Uterus (tissue), 4 donors: ENCODE results near the gene FAT1. TPM values are rescaled to one million over a fixed set of nuclear protein-coding genes. Genes with fewer than 3 reads are reported as not detected.

ENCODE experiments used
- DNase-seq, 2 donors: peaks; one replicate each; pipeline ENCODE4 v3.0.0-alpha.2; 2019 to 2020
- H3K27ac ChIP-seq, 2 donors: fragments of 200-600 bp; sonication (generic); 1 replicate in 1 of 2; 2 replicates in 1 of 2; pipeline ENCODE4 v1.5.1; 2016 to 2018
- H3K27me3 ChIP-seq, 2 donors: fragments of 200-600 bp; sonication (generic); one replicate each; pipeline ENCODE4 v1.5.1; 2018 to 2019; ENCODE audit warnings: control low read depth in 1 of 2
- H3K36me3 ChIP-seq, 2 donors: fragments of 200-600 bp; sonication (generic); one replicate each; pipeline ENCODE4 v1.5.1; 2019; ENCODE audit warnings: control low read depth in 1 of 2
- H3K4me1 ChIP-seq, 2 donors: fragments of 200-600 bp; sonication (generic); one replicate each; pipeline ENCODE4 v1.5.1; 2018 to 2019; ENCODE audit warnings: control low read depth in 1 of 2
- H3K4me3 ChIP-seq, 2 donors: fragments of 200-600 bp; sonication (generic); 1 replicate in 1 of 2; 2 replicates in 1 of 2; pipeline ENCODE4 v1.5.1; 2018 to 2019; ENCODE audit warnings: mild to moderate bottlenecking in 1 of 2
- H3K9me3 ChIP-seq, 2 donors: fragments of 200-600 bp; sonication (generic); one replicate each; pipeline ENCODE4 v1.5.1; 2019; ENCODE audit warnings: control low read depth in 1 of 2
- CTCF ChIP-seq, 4 experiments: fragments of 200-600 bp in 2 of 4; fragments of 450-650 bp in 2 of 4; sonication (generic) in 2 of 4; IDR thresholded peaks; one replicate each; pipeline ENCODE4 v1.5.1; 2016 to 2019; ENCODE audit warnings: antibody characterized with exemption in 4 of 4, mild to moderate bottlenecking in 2 of 4, moderate library complexity in 1 of 4
- POLR2A ChIP-seq, 2 donors: fragments of 450-650 bp; IDR thresholded peaks; one replicate each; pipeline ENCODE4 v1.6.1; 2016; ENCODE audit warnings: antibody characterized with exemption in 2 of 2, mild to moderate bottlenecking in 1 of 2, moderate library complexity in 1 of 2
- intact Hi-C: fragments of 100-400 bp; cut with DNase I; formaldehyde crosslinking; loops from one replicate; pipeline ENCODE4 v1.15.1; 2023; ENCODE audit warnings: low total_unique reads
- total RNA-seq, 4 donors: library from RNA; depleted of rRNA in 3 of 4; stranded (reverse); fragments of >200 nt in 3 of 4; gene quantifications; one replicate each; pipeline versions ENCODE4 v1.1.0 to v1.2.4, GENCODE V29; 2014 to 2023
- donor health status: DM: yes; HTN: yes; CAD: no.

FAT1 gene
- total RNA-seq, 4 donors from 2014 or later: 11.5 to 245 (median 52.5) TPM

GRCh38 chr4:186703510-186703909 lies 20.1 kb downstream of the FAT1 start:
- H3K27me3 ChIP-seq: no peaks in the 10 kb centered on the region
- DNase-seq: no peak
- TF ChIP-seq POLR2A (IDR thresholded peaks at IDR 0.05) (no peak), CTCF (IDR thresholded peaks at IDR 0.05) (no peak)
- no peak overlapping the region for H3K4me3 ChIP-seq
- intact Hi-C loops: no loop called here
- H3K4me1 ChIP-seq: peaks cover 0 to 16% of the 10 kb centered on the region in 2 donors
- no peaks in the 10 kb centered on the region for H3K9me3 ChIP-seq
- H3K36me3 ChIP-seq: no peaks in the 10 kb centered on the region
- peak overlapping the region in 1 of 2 donors; percentile 44 for H3K27ac ChIP-seq

DNA sequence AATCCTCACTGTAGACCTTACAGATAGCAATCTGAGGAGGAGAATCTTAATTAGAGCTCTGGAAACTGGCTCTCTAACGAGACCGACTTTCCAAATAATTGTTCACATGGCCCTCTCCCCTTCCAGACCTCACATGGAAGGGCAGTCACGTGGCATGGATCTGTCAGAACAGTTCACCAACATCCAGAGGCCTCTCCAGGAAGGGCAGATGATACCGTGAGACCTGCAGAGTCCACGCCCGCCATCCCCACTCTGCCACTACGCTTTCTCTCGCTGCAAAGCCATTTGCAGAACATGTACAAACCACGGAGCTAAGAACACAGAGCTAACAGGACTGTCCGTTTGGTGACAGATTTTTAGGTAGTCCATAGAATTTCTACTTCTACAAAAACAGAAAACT lies 20.7 kb downstream of the FAT1 start:
- intact Hi-C loops: no loop called here
- peak overlapping the region in 1 of 2 donors; percentile 60 for H3K27ac ChIP-seq
- no peak overlapping the region for H3K4me3 ChIP-seq
- H3K4me1 ChIP-seq: peaks cover 0 to 16% of the 10 kb centered on the region in 2 donors
- DNase-seq: no peak
- TF ChIP-seq POLR2A (IDR thresholded peaks at IDR 0.05) (no peak), CTCF (IDR thresholded peaks at IDR 0.05) (no peak)
- H3K36me3 ChIP-seq: no peaks in the 10 kb centered on the region
- no peaks in the 10 kb centered on the region for H3K27me3 ChIP-seq
- H3K9me3 ChIP-seq: no peaks in the 10 kb centered on the region

DNA sequence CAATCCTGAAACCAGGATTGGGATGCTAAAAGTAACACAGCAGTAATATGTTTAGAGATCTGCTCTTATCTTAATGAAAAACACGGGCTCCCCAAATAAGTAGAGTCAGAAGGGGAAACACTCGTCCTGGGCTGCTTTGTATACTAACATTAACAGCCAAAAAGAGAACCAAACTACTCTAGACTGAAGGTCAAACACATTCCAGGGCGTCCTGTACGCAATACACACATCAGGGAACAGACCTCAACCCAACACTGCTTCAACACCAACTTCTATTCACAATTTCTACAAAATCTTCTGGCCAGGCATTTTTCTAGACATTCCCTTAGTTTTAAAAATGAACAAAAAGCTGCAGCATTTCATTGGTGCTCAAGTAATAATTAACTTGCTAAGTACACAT lies 21.4 kb downstream of the FAT1 start:
- Histone ChIP-seq H3K4me1 (peaks cover 0 to 16% of the 10 kb centered on the region in 2 donors), H3K27ac (peak overlapping the region in 1 of 2 donors; percentile 60)
- intact Hi-C loops: no loop called here

GRCh38 chr4:186701788-186702187 lies 21.9 kb downstream of the FAT1 start:
- no peak overlapping the region for H3K4me3 ChIP-seq
- no peak for DNase-seq
- H3K27ac ChIP-seq: peak overlapping the region in 1 of 2 donors; percentile 60
- no peaks in the 10 kb centered on the region for H3K9me3 ChIP-seq
- no peaks in the 10 kb centered on the region for H3K36me3 ChIP-seq
- TF ChIP-seq POLR2A (IDR thresholded peaks at IDR 0.05) (no peak), CTCF (IDR thresholded peaks at IDR 0.05) (no peak)
- no peaks in the 10 kb centered on the region for H3K27me3 ChIP-seq
- peaks cover 0 to 16% of the 10 kb centered on the region in 2 donors for H3K4me1 ChIP-seq
- intact Hi-C loops: no loop called here

More for the DNA sequence above, 21.4 kb downstream of the FAT1 start:
- H3K9me3 ChIP-seq: no peaks in the 10 kb centered on the region
- TF ChIP-seq CTCF (IDR thresholded peaks at IDR 0.05): no peak
- TF ChIP-seq POLR2A (IDR thresholded peaks at IDR 0.05): no peak
- H3K36me3 ChIP-seq: no peaks in the 10 kb centered on the region
- no peak overlapping the region for H3K4me3 ChIP-seq
- H3K27me3 ChIP-seq: no peaks in the 10 kb centered on the region
- no peak for DNase-seq

- H3K4me1 ChIP-seq: peaks cover 0 to 16% of the 10 kb centered on the region in 2 donors
- no peaks in the 10 kb centered on the region for H3K9me3 ChIP-seq
- no peak overlapping the region for H3K4me3 ChIP-seq
- no peaks in the 10 kb centered on the region for H3K27me3 ChIP-seq
- H3K36me3 ChIP-seq: no peaks in the 10 kb centered on the region
- H3K27ac ChIP-seq: peak overlapping the region in 1 of 2 donors; percentile 60
- no peak for TF ChIP-seq CTCF (IDR thresholded peaks at IDR 0.05)
- TF ChIP-seq POLR2A (IDR thresholded peaks at IDR 0.05): no peak
- no peak for DNase-seq
- intact Hi-C loops: no loop called here
These were observed 22.4 kb downstream of the FAT1 start for GRCh38 chr4:186701273-186701672.
